PFSK-1 (cell line): ENCODE data around the gene IZUMO2.

ENCODE experiments used
- POLR2AphosphoS5 ChIP-seq: IDR thresholded peaks from 2 replicates; pipeline ENCODE4 v1.6.1; 2012; ENCODE audit warnings: low read depth, mild to moderate bottlenecking, control low read depth, low read length, moderate library complexity
- REST ChIP-seq, 2 experiments: IDR thresholded peaks; 2 replicates each; pipeline versions ENCODE4 v1.6.1 to v1.8.0; 2011 to 2012; ENCODE audit warnings: low read depth in 2 of 2, low read length in 2 of 2, control low read depth in 1 of 2, inconsistent platforms in 1 of 2, mild to moderate bottlenecking in 1 of 2, moderate library complexity in 1 of 2; ENCODE audit not compliant: insufficient read depth in 1 of 2
- SIN3A ChIP-seq: IDR thresholded peaks from 2 replicates; pipeline ENCODE4 v1.6.1; 2012; ENCODE audit warnings: mild to moderate bottlenecking, low read length, moderate library complexity, borderline replicate concordance; ENCODE audit not compliant: insufficient read depth
- TAF1 ChIP-seq: IDR thresholded peaks from 2 replicates; pipeline ENCODE4 v1.6.1; 2012; ENCODE audit warnings: low read length, control low read depth, borderline replicate concordance; ENCODE audit not compliant: insufficient read depth

GRCh38 chr19:50175924-50176323 is 12.8 kb upstream of the IZUMO2 start:
- no peak for TF ChIP-seq SIN3A
- no peak for TF ChIP-seq POLR2AphosphoS5
- no peak for TF ChIP-seq REST (IDR thresholded peaks at IDR 0.05; ENCODE audit: insufficient read depth in 1 of 2, low read depth in 2 of 2, low read length in 2 of 2)
- TF ChIP-seq TAF1, result no peak
